IMR-90 (cell line): Measurements from ENCODE around the gene EPC2. TPM values are rescaled to one million over a fixed set of nuclear protein-coding genes. Genes with fewer than 3 reads are reported as not detected.

ENCODE experiments used
- ATAC-seq: fragments of 200-7000 bp; cut with Tn5 transposase; 2 replicates; pipeline ENCODE4 v1.9.1; 2020; ENCODE audit warnings: low read depth, mild to moderate bottlenecking, moderate library complexity
- BruUV-seq: library from RNA; stranded (reverse); fragments of 400-500 nt; replicated peaks from 2 replicates; lab custom pipeline; 2021; lab: Mats Ljungman, UMichigan
- CTCF ChIA-PET: fragments of 300-600 bp; formaldehyde crosslinking; extraction: SDS; loops from one replicate; lab custom pipeline; 2021; ENCODE audit warnings: antibody characterized with exemption; lab: Yijun Ruan, JAX
- POLR2A ChIA-PET: fragments of 300-600 bp; sonication (Branson Sonifier 250); formaldehyde crosslinking; loops from one replicate; lab custom pipeline; 2022; ENCODE audit warnings: antibody characterized with exemption; ENCODE audit not compliant: unreplicated experiment; lab: Charles Lee
- DNase-seq: peaks from one replicate; pipeline ENCODE4 v3.0.0; 2013
- H2AFZ ChIP-seq: replicated peaks from 2 replicates; pipeline ENCODE3; 2013; ENCODE audit warnings: low read length, mild to moderate bottlenecking; ENCODE audit not compliant: poor library complexity
- H2AK5ac ChIP-seq: 2 replicates; pipeline ENCODE4 v1.6.1; 2013; ENCODE audit warnings: low read depth, low read length, inconsistent platforms
- H2AK9ac ChIP-seq: replicated peaks from 2 replicates; pipeline ENCODE3; 2013; ENCODE audit warnings: mild to moderate bottlenecking, low read depth, low read length, moderate library complexity; ENCODE audit not compliant: poor library complexity
- H2BK120ac ChIP-seq: 2 replicates; pipeline ENCODE4 v1.6.1; 2013; ENCODE audit warnings: low read depth, low read length, inconsistent platforms
- H2BK15ac ChIP-seq: 3 replicates; pipeline ENCODE4 v1.6.1; 2013; ENCODE audit warnings: low read depth, low read length, inconsistent platforms
- H2BK20ac ChIP-seq: 2 replicates; pipeline ENCODE4 v1.6.1; 2013; ENCODE audit warnings: low read depth, mild to moderate bottlenecking, inconsistent platforms, low read length, moderate library complexity
- H2BK5ac ChIP-seq: 2 replicates; pipeline ENCODE4 v1.6.1; 2013; ENCODE audit warnings: mild to moderate bottlenecking, low read depth, low read length, inconsistent platforms; ENCODE audit not compliant: poor library complexity, severe bottlenecking
- H3K14ac ChIP-seq: replicated peaks from 2 replicates; pipeline ENCODE4 v1.6.1; 2013; ENCODE audit warnings: low read depth, low read length, inconsistent platforms
- H3K18ac ChIP-seq: 2 replicates; pipeline ENCODE4 v1.6.1; 2013; ENCODE audit warnings: low read depth, low read length, control low read depth
- H3K23ac ChIP-seq: 2 replicates; pipeline ENCODE4 v1.6.1; 2013; ENCODE audit warnings: low read depth, low read length, inconsistent platforms
- H3K27ac ChIP-seq: 2 replicates; pipeline ENCODE4 v1.5.1; 2013; ENCODE audit warnings: mild to moderate bottlenecking, control low read depth, low read length; ENCODE audit not compliant: insufficient read depth
- H3K27me3 ChIP-seq: 2 replicates; pipeline ENCODE4 v1.6.1; 2013; ENCODE audit warnings: low read length; ENCODE audit not compliant: control insufficient read depth, insufficient read depth
- H3K36me3 ChIP-seq: 2 replicates; pipeline ENCODE4 v1.6.1; 2013; ENCODE audit warnings: low read length, mixed read lengths; ENCODE audit not compliant: control insufficient read depth, insufficient read depth
- H3K4ac ChIP-seq: 2 replicates; pipeline ENCODE4 v1.6.1; 2013; ENCODE audit warnings: low read depth, low read length, inconsistent platforms
- H3K4me1 ChIP-seq: 2 replicates; pipeline ENCODE4 v1.6.1; 2013; ENCODE audit warnings: low read length, mixed read lengths; ENCODE audit not compliant: control insufficient read depth, insufficient read depth
- H3K4me2 ChIP-seq: 2 replicates; pipeline ENCODE4 v1.6.1; 2013; ENCODE audit warnings: low read depth, mild to moderate bottlenecking, control low read depth, low read length, moderate library complexity
- H3K4me3 ChIP-seq: 2 replicates; pipeline ENCODE4 v1.5.1; 2013; ENCODE audit warnings: low read depth, mild to moderate bottlenecking, control low read depth, low read length, moderate library complexity; ENCODE audit not compliant: insufficient read depth
- H3K56ac ChIP-seq: 2 replicates; pipeline ENCODE4 v1.6.1; 2013; ENCODE audit warnings: low read length, inconsistent platforms; ENCODE audit not compliant: insufficient read depth; ENCODE audit errors: extremely low read depth
- H3K79me1 ChIP-seq, 2 experiments: 2 replicates each; pipeline ENCODE4 v1.6.1; 2013; ENCODE audit warnings: low read length in 2 of 2, inconsistent platforms in 1 of 2, low read depth in 1 of 2
- H3K9ac ChIP-seq: 2 replicates; pipeline ENCODE4 v1.6.1; 2013; ENCODE audit warnings: low read depth, low read length, control low read depth
- H3K9me1 ChIP-seq: 2 replicates; pipeline ENCODE4 v1.6.1; 2013; ENCODE audit warnings: low read length, inconsistent platforms; ENCODE audit not compliant: insufficient read depth
- H3K9me3 ChIP-seq: 2 replicates; pipeline ENCODE4 v1.6.1; 2013; ENCODE audit warnings: low read length; ENCODE audit not compliant: control insufficient read depth, insufficient read depth
- H4K20me1 ChIP-seq: 2 replicates; pipeline ENCODE4 v1.6.1; 2013; ENCODE audit warnings: low read length, inconsistent platforms; ENCODE audit not compliant: insufficient read depth
- H4K5ac ChIP-seq: 2 replicates; pipeline ENCODE4 v1.6.1; 2013; ENCODE audit warnings: mild to moderate bottlenecking, low read depth, low read length, control low read depth
- H4K8ac ChIP-seq, 2 experiments: 2 replicates each; pipeline ENCODE4 v1.6.1; 2013; ENCODE audit warnings: low read depth in 2 of 2, low read length in 2 of 2, control low read depth in 1 of 2, inconsistent platforms in 1 of 2
- H4K91ac ChIP-seq: 2 replicates; pipeline ENCODE4 v1.6.1; 2013; ENCODE audit warnings: low read depth, low read length, inconsistent platforms; ENCODE audit not compliant: insufficient read depth
- CHD1 ChIP-seq: IDR thresholded peaks from 2 replicates; pipeline ENCODE4 v1.6.1; 2012; ENCODE audit warnings: low read depth, low read length, improper control_type of control experiment
- MAZ ChIP-seq: IDR thresholded peaks from 2 replicates; pipeline ENCODE4 v1.6.1; 2012; ENCODE audit warnings: low read depth, mild to moderate bottlenecking, low read length, improper control_type of control experiment, moderate library complexity, borderline replicate concordance
- NFE2L2 ChIP-seq: fragments of 150-350 bp; IDR thresholded peaks from 2 replicates; pipeline ENCODE4 v1.6.1; 2016; ENCODE audit warnings: low read depth, mild to moderate bottlenecking, low read length
- POLR2A ChIP-seq: IDR thresholded peaks from 2 replicates; pipeline ENCODE4 v1.6.1; 2012; ENCODE audit warnings: mild to moderate bottlenecking, low read depth, low read length
- RAD21 ChIP-seq: IDR thresholded peaks from 2 replicates; pipeline ENCODE4 v1.6.1; 2012; ENCODE audit warnings: low read length, improper control_type of control experiment
- RCOR1 ChIP-seq: IDR thresholded peaks from 2 replicates; pipeline ENCODE4 v1.6.1; 2012; ENCODE audit warnings: mild to moderate bottlenecking, low read length, improper control_type of control experiment; ENCODE audit not compliant: insufficient replicate concordance
- RFX5 ChIP-seq: IDR thresholded peaks from 2 replicates; pipeline ENCODE4 v1.8.0; 2012; ENCODE audit warnings: low read depth, mild to moderate bottlenecking, low read length, moderate library complexity
- SMC3 ChIP-seq: fragments of 150-350 bp; IDR thresholded peaks from 2 replicates; pipeline ENCODE4 v1.6.1; 2016; ENCODE audit warnings: low read depth, mild to moderate bottlenecking, antibody characterized with exemption, low read length, moderate library complexity
- USF2 ChIP-seq: fragments of 150-350 bp; IDR thresholded peaks from 2 replicates; pipeline ENCODE4 v1.6.1; 2017; ENCODE audit warnings: mild to moderate bottlenecking, antibody characterized with exemption, low read length, low read depth
- WGBS, 2 experiments: methylation state at CpG; one replicate each; pipeline versions ENCODE4 v1.1.5 to v1.1.7; 2013; ENCODE audit warnings: missing lambda C conversion rate in 2 of 2; ENCODE audit not compliant: insufficient read length in 1 of 2; ENCODE audit errors: extremely low coverage in 2 of 2; 5-methylcytosine and 5-hydroxymethylcytosine counted together
- dilution Hi-C: fragments of 300-500 bp; cut with HindIII; formaldehyde crosslinking; loops from one replicate; pipeline ENCODE4 v1.14.3; 2018; ENCODE audit warnings: low sequenced_read_pairs; ENCODE audit not compliant: unreplicated experiment
- in situ Hi-C: fragments of 300-500 bp; cut with MboI; formaldehyde crosslinking; loops from 3 replicates; pipeline ENCODE4 v1.14.3; 2019; ENCODE audit warnings: low sequenced_read_pairs, inconsistent platforms, mixed read lengths
- intact Hi-C: fragments of 100-400 bp; cut with micrococcal nuclease; formaldehyde crosslinking; loops from 2 replicates; pipeline ENCODE4 v1.10.0; 2022
- polyA plus RNA-seq, 3 experiments: library from polyadenylated mRNA; depleted of rRNA; stranded (reverse); fragments of >200 nt; gene quantifications; 2 replicates each; pipeline ENCODE4 v1.2.3, GENCODE V29; 2012; ENCODE audit warnings: low replicate concordance in 1 of 3
- total RNA-seq: library from RNA; depleted of rRNA; stranded (reverse); fragments of >200 nt; gene quantifications from 2 replicates; pipeline ENCODE4 v1.2.3, GENCODE V29; 2012

Gene EPC2
- total and polyA plus RNA-seq, 2 of the 4 experiments (the other 2 are of a cell fraction) = 10.6 to 22.6 TPM

- ChIA-PET POLR2A (no interaction called here), CTCF (no interaction called here)
Measured at GRCh38 chr2:148824190-148824589, 179.6 kb downstream of the EPC2 start.

More at GRCh38 chr2:148824190-148824589, 179.6 kb downstream of the EPC2 start:
- no peak for ATAC-seq
- H3K36me3 ChIP-seq = no peaks in the 10 kb centered on the region
- H3K27me3 ChIP-seq = peaks cover 2% of the 10 kb centered on the region; the same call in 1 of the 2 replicates
- no peaks in the 10 kb centered on the region for H3K9me1 ChIP-seq
- H4K20me1 ChIP-seq = no peaks in the 10 kb centered on the region
- no peak for TF ChIP-seq NFE2L2
- no peak for TF ChIP-seq RCOR1
- TF ChIP-seq RFX5 = no peak
- TF ChIP-seq MAZ = no peak
- no peak for TF ChIP-seq RAD21
- TF ChIP-seq POLR2A = no peak
- no peak for TF ChIP-seq CHD1
- no peak for TF ChIP-seq USF2
- no peak for TF ChIP-seq SMC3
- H2BK20ac ChIP-seq = no peak overlapping the region
- no peak overlapping the region for H3K56ac ChIP-seq
- no peak overlapping the region for H2AFZ ChIP-seq
- no peak overlapping the region for H3K18ac ChIP-seq
- no peak overlapping the region for H3K4ac ChIP-seq
- H2AK5ac ChIP-seq = no peak overlapping the region
- no peak overlapping the region for H3K27ac ChIP-seq
- intact Hi-C loops = no loop called here
- H3K4me3 ChIP-seq = no peak overlapping the region
- no TSS peak for BruUV-seq
- no peaks in the 10 kb centered on the region for H3K79me1 ChIP-seq
- no peak overlapping the region for H3K23ac ChIP-seq
- no peak overlapping the region for H2BK120ac ChIP-seq
- H3K4me1 ChIP-seq = no peaks in the 10 kb centered on the region
- no peak overlapping the region for H3K14ac ChIP-seq
- no peak overlapping the region for H4K8ac ChIP-seq
- H3K9ac ChIP-seq = no peak overlapping the region
- no CpG with 5 or more reads among the region's 1 CpG for WGBS, 2 experiments
- no peak overlapping the region for H3K4me2 ChIP-seq
- dilution Hi-C loops = no loop called here
- no peak overlapping the region for H4K91ac ChIP-seq
- no peak for DNase-seq
- H2BK5ac ChIP-seq = no peak overlapping the region
- no peak overlapping the region for H4K5ac ChIP-seq
- H2AK9ac ChIP-seq = no peak overlapping the region
- no peak overlapping the region for H2BK15ac ChIP-seq
- H3K9me3 ChIP-seq = no peaks in the 10 kb centered on the region
- in situ Hi-C loops = no loop called here
